SK-N-SH (cell line): ENCODE measurements around the gene TEX30.

Experiments used
- CHD2 ChIP-seq: fragments of 150-350 bp; IDR thresholded peaks from 2 replicates; pipeline ENCODE4 v1.6.1; 2018; ENCODE audit warnings: low read length; ENCODE audit not compliant: partially characterized antibody
- GABPA ChIP-seq: IDR thresholded peaks from 2 replicates; pipeline ENCODE4 v1.4.0; 2012; ENCODE audit warnings: low read depth, mild to moderate bottlenecking
- GATA2 ChIP-seq: sonication (generic); formaldehyde crosslinking; IDR thresholded peaks from 2 replicates; pipeline ENCODE4 v1.5.0; 2020; ENCODE audit warnings: mild to moderate bottlenecking, missing genetic modification reagents
- MXI1 ChIP-seq: IDR thresholded peaks from 2 replicates; pipeline ENCODE4 v1.6.1; 2012; ENCODE audit warnings: mild to moderate bottlenecking, low read depth, low read length, improper control_type of control experiment
- NRF1 ChIP-seq: IDR thresholded peaks from 2 replicates; pipeline ENCODE4 v1.6.1; 2012; ENCODE audit warnings: low read depth, mild to moderate bottlenecking, low read length
- POLR2AphosphoS5 ChIP-seq: IDR thresholded peaks from 2 replicates; pipeline ENCODE4 v1.6.1; 2012; ENCODE audit warnings: low read depth, low read length
- RAD21 ChIP-seq: IDR thresholded peaks from 2 replicates; pipeline ENCODE4 v1.6.1; 2012; ENCODE audit warnings: mild to moderate bottlenecking, low read length
- RCOR1 ChIP-seq: fragments of 150-350 bp; IDR thresholded peaks from 2 replicates; pipeline ENCODE4 v1.6.1; 2017; ENCODE audit warnings: antibody characterized with exemption, low read length
- RFX5 ChIP-seq: IDR thresholded peaks from 2 replicates; pipeline ENCODE4 v1.6.1; 2012; ENCODE audit warnings: mild to moderate bottlenecking, improper control_type of control experiment, low read length
- SIN3A ChIP-seq: IDR thresholded peaks from 2 replicates; pipeline ENCODE4 v1.6.1; 2012; ENCODE audit warnings: low read depth, mild to moderate bottlenecking, low read length, moderate library complexity, borderline replicate concordance
- YY1 ChIP-seq: IDR thresholded peaks from 2 replicates; pipeline ENCODE4 v1.4.0; 2012; ENCODE audit warnings: low read depth, mild to moderate bottlenecking
- TF ChIP-seq, protein P1 (sequence below): IDR thresholded peaks from 2 replicates; pipeline ENCODE4 v1.4.0; 2012; ENCODE audit warnings: low read depth
- TF ChIP-seq, protein P2 (sequence below): fragments of 200-600 bp; sonication (generic); IDR thresholded peaks from 2 replicates; pipeline ENCODE4 v1.6.1; 2017; ENCODE audit warnings: antibody characterized with exemption, mild to moderate bottlenecking, moderate library complexity

DNA sequence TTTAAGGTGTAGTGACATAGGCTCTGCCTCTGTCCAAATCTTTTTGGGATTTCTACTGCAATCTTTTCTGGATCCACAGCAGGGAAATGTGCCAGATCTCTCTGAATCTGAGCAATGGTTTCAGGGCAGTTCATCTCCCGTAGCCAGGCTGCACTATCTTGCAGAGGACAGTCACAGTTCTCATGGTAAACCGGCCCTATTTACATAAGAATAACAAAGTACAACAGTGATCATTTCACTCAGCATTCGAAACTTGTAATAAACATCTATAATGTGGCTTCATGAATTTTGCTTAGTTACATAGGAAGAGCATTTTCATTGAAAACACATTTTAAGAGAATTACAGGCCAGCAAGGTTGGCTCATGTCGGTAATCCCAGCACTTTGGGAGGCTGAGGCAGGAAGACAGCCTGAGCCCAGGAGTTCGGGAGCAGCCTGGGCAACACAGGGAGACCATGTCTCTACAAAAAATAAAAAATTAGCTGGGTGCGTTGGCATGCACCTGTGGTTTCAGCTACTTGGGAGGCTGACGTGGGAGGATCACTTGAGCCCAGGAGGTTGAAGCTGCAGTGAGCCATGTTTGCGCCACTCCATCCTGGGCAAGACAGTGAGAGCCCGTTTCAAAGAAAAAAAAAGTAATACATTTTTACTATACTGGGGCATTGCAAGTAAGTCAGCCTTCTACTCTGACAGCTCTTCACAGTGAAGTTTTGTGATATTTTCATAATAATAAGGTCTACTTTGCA, 20.2 kb upstream of the TEX30 start:
- TF ChIP-seq GATA2 (CRISPR knock-in tag) (no peak), POLR2AphosphoS5 (no peak), NRF1 (no peak), MXI1 (no peak), CHD2 (no peak), YY1 (no peak), GABPA (no peak), RAD21 (no peak), RCOR1 (no peak), SIN3A (no peak), RFX5 (no peak)
- TF ChIP-seq, protein P1, sequence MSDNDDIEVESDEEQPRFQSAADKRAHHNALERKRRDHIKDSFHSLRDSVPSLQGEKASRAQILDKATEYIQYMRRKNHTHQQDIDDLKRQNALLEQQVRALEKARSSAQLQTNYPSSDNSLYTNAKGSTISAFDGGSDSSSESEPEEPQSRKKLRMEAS: no peak
- TF ChIP-seq, protein P2, sequence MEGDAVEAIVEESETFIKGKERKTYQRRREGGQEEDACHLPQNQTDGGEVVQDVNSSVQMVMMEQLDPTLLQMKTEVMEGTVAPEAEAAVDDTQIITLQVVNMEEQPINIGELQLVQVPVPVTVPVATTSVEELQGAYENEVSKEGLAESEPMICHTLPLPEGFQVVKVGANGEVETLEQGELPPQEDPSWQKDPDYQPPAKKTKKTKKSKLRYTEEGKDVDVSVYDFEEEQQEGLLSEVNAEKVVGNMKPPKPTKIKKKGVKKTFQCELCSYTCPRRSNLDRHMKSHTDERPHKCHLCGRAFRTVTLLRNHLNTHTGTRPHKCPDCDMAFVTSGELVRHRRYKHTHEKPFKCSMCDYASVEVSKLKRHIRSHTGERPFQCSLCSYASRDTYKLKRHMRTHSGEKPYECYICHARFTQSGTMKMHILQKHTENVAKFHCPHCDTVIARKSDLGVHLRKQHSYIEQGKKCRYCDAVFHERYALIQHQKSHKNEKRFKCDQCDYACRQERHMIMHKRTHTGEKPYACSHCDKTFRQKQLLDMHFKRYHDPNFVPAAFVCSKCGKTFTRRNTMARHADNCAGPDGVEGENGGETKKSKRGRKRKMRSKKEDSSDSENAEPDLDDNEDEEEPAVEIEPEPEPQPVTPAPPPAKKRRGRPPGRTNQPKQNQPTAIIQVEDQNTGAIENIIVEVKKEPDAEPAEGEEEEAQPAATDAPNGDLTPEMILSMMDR: no peak
